Measurements from ENCODE around the gene PNMA8C.

Gene PNMA8C

GRCh38 chr19:46411088-46411924, 17.4 kb downstream of the PNMA8C start:
- DNase-seq = no peak

- DNase-seq = no peak
These were observed 18.3 kb downstream of the PNMA8C start for GRCh38 chr19:46410205-46411087.

- no peak for DNase-seq
These were observed 19.5 kb downstream of the PNMA8C start for GRCh38 chr19:46409191-46409590.

DNA sequence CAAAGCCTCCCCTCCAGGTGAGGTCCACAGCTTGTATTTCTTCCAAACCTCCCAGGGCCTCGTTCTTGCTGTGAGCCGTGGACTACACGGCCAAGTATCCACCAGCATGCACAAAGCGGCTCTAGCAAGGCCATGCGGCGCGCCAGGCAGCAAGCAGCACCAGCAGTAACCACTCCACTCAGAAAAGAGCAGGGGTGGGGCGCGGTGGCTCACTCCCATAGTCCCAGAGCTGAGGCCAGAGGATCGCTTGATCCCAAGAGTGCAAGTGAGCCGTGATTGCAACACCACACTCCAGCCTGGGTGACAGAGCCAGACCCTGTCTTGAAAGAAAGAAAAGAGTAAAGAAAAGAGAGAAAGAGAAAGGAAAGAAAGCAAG, 20.1 kb downstream of the PNMA8C start:
- DNase-seq = no peak

DNA sequence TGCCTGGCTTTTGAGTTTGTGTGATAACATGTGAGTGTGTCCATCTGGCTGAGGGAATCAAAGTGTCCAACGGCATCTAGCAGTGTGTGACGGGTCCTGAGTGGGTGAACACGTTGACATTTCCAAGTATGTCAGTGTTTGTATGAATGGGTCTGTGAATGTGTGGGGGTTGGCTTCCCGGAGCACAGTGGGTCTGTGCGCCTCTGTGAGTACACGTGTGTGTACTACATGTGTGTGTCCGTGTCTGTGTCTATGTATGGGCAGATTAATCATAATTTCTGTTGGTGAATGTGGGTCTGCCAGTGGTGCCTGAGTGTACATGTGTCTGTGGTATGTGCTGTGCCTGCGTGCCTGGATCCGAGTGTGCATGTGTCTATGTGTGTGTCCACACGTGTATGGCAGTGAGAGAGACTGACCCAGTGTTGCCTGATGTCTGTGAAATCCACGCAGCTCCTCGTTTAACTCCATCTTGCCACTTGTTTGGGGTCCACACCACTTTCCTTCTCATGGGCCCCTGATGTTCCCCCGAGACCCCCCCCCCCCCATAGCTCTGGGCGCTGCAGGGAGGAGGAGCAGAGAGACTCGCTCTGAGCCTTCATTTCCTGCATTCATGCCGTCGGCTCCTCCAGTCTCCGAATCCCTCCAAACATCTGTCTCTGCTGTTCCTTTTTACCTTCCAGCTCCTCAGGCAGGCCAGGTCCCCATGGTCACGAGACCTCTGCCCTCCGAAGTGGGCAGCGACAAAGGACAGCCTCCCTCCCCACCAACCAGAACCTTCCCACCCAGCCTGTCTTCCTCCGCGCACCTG, 20.7 kb downstream of the PNMA8C start:
- no peak for DNase-seq

GRCh38 chr19:46406976-46407375, 21.8 kb downstream of the PNMA8C start:
- DNase-seq = no peak

DNA sequence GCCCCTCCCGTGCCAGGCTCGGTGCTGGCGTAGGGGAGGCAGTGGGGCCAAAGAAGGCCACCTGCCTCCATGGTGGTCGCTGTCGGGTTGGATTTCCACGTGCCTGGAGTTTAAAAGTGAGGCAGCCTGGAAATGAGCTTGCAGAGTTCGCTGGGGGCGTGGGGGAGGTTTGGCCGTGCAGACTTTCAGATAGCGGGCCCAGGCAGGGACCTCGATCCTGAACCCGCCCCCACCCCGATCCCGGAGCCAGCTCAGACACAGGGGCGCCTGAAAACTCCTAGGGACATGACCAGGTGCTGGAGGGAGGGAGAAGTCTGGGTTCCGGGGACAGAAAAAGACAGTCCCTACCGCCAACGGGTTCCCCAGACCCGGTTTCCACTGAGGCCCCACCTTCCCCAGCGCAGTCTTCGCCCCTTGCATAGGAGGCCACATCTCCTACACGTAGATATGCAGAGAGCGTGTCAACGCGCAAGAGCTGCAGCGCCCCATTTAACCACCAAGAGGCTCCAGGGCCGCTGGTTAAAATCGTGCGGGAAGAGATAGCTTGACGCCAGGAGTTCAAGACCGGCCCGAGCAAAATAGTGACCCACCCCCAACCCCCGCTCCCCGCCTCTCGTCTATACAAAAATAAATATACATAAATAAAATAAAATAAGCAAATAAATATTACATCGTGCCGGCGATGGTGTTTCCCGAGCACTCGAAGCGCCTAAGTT, 23.8 kb downstream of the PNMA8C start:
- no peak for DNase-seq

GRCh38 chr19:46404055-46404752, 24.5 kb downstream of the PNMA8C start:
- DNase-seq = no peak

GRCh38 chr19:46402725-46403124, 26.0 kb downstream of the PNMA8C start:
- DNase-seq = peak; percentile 37

DNA sequence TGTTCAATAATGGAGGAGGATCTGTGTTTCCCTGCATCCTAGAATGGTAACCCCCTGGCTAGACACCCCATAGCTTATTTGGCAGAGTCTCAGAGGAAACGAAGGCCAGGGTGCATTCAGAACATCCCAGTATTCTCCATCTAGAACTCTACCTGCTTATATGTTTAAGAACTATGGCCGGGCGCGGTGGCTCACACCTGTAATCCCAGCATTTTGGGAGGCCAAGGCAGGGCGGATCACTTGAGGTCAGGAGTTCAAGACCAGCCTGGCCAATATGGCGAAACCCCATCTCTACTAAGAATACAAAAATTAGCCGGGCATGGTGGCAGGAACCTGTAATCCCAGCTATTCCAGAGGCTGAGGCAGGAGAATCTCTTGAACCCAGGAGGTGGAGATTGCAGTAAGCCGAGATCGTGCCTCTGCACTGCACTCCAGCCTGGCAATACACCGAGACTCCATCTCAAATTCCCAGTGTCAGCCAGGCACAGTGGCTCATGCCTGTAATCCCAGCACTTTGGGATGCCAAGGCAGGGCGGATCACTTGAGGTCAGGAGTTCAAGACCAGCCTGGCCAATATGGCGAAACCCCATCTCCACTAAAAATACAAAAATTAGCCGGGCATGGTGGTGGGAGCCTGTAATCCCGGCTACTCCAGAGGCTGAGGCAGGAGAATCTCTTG, 30.8 kb downstream of the PNMA8C start:
- peak; percentile 13 for DNase-seq

DNA sequence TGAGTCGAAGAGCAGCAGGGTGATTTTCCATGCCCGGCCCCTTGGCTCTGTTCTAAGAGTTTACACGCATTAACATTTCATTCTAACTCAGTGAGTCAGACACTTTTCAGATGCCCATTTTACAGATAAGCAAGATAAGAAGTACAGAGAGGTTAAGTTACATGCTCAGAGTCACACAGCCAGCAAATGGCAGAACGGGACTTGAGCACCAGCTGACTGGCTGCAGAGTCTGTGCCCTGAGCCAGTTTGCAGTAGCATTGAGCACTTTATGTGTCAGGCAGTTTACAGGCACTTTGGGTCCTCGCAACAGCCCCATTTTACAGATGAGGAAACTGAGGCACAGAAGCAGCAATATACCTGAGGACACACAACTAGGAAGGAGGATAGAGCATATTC, 34.3 kb downstream of the PNMA8C start:
- peak; percentile 50 for DNase-seq

DNA sequence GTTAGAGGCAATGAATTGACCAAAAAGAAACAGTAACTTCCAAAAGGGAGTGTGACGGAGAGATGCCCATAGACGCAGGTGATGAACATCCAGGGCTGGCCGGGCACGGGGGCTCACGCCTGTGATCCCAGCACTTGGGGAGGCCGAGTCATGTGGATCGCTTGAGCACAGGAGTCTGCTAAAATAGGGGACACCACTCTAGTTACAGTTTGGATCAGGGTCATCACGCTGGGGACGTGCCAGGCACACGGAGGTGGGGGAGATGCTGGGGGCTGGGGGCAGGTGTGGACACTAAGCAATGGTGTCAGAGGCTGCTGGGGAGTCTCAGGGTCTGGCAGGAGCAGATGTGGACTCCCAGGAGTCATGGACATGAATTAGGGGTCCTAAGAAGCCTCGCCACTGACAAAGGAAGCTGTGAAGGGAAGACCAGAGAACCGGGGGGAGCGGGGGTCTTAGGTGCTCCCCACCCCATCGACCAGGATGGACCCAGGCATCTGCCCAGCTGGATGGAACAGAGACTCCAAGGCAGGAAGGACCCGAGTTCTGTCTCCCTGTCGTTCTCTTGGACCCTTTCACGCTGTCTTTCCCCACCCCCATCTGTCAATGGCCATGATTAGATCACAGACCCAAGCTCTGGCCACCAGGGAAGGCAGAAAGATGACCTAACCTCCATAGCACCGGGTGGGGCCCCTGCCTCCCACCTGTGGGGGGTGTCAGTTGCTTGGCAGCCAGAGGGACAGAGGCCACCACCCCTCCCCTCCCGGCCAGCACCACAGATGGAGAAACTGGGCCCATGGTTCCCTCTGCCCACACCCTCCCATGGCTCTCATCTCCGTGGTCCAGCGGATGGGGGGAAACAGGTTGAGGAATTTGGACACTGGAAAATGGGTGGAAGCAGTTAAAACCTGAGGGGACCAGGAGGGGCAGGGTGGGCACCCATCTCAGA, 35.0 kb downstream of the PNMA8C start:
- DNase-seq = peak; percentile 45

GRCh38 chr19:46392837-46393236, 35.9 kb downstream of the PNMA8C start:
- DNase-seq = no peak

- DNase-seq = no peak
These were observed 36.4 kb downstream of the PNMA8C start for GRCh38 chr19:46392252-46392801.

- peak; percentile 55 for DNase-seq
These were observed 37.2 kb downstream of the PNMA8C start for GRCh38 chr19:46391296-46392251.

- DNase-seq = peak; percentile 42
These were observed 37.9 kb downstream of the PNMA8C start for GRCh38 chr19:46390866-46391265.

DNA sequence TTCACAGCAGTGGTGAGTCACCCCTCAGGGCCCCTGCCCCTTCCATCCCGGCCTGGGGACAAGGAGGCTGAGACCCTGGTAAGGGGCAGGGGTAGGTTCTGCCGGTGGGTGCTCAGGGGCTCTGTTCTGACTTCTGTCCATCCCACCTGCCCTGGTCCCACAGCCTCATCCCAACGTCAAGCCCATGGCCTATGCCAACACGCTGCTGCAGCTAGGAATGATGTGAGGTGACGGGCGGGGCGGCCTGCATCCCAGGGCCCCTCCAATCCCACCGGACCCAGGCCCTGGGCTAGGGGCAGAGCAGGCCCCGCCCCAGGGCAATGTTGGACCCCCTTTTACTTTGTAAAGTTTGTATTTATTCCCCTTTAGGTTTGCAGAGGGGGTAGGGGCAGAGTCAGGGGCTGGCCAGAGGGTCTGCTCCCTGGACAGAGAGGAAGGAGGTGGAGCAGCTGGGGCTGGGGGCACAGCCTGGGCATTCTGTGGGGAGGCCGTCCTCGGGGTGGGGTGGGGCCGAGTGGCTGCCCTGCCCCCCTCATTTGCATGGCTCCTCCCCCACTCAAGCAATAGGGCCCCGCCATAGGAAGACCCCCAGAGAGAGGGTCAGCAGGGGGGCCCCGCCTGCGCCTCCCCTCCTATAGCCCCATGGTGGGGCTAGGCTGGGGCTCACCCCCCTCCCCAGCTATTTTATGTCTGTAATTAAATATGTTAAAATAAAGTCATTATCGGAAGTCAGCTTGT, 38.4 kb downstream of the PNMA8C start:
- DNase-seq = peak; percentile 2

Data from activated effector memory CD4-positive, alpha-beta T cell treated with anti-CD3 and anti-CD28 coated beads, Interleukin-2, amount 50 U/mL, for 16 hours (primary cell).